ENCODE measurements around the gene ZNF17. TPM values are rescaled to one million over a fixed set of nuclear protein-coding genes. Genes with fewer than 3 reads are reported as not detected.

The ZNF17 gene
- total RNA-seq = 12.4 and 12.7 TPM in 2 replicates
- long read RNA-seq, transcript ZNF17-201 (4 exons, 2,716 nt) = major isoform, 11 of 16 reads
- long read RNA-seq, partial matches to known transcripts = 0 of 16 reads
- long read RNA-seq, other reads (novel, unspliced or antisense) = 0 of 16 reads

- no peaks in the 10 kb centered on the region for H3K27me3 Mint-ChIP-seq (ENCODE audit: unreplicated experiment)
- peak; percentile 94 for DNase-seq (ENCODE audit: extremely low spot score, unreplicated experiment)
- H3K36me3 Mint-ChIP-seq (ENCODE audit: unreplicated experiment) = peaks cover 25% of the 10 kb centered on the region
- H3K9me3 Mint-ChIP-seq (ENCODE audit: unreplicated experiment) = peaks cover 8% of the 10 kb centered on the region
- peak within 1 kb of the TSS; percentile 81 for H3K27ac Mint-ChIP-seq (ENCODE audit: unreplicated experiment)
- peaks cover 18% of the 10 kb centered on the region for H3K4me1 Mint-ChIP-seq (ENCODE audit: unreplicated experiment)
- no peak for TF ChIP-seq CTCF (IDR thresholded peaks at IDR 0.05)
- H3K4me3 Mint-ChIP-seq (ENCODE audit: unreplicated experiment) = peak within 1 kb of the TSS; percentile 90
Measured at GRCh38 chr19:57410877-57411671, at the start of gene ZNF17. Gene ZNF17, plus strand, starts transcription at chr19:57411161. Its CDS starts 2,455 bp downstream, at chr19:57413616.

GRCh38 chr19:57362419-57362818, 48.5 kb upstream of the ZNF17 start:
- no peaks in the 10 kb centered on the region for H3K27me3 Mint-ChIP-seq (ENCODE audit: unreplicated experiment)
- peaks cover 38% of the 10 kb centered on the region for H3K36me3 Mint-ChIP-seq (ENCODE audit: unreplicated experiment)
- no peak for TF ChIP-seq CTCF (IDR thresholded peaks at IDR 0.05)
- H3K4me3 Mint-ChIP-seq (ENCODE audit: unreplicated experiment) = peak overlapping the region; percentile 91
- peaks cover 21% of the 10 kb centered on the region for H3K9me3 Mint-ChIP-seq (ENCODE audit: unreplicated experiment)
- peak overlapping the region; percentile 98 for H3K27ac Mint-ChIP-seq (ENCODE audit: unreplicated experiment)
- peaks cover 14% of the 10 kb centered on the region for H3K4me1 Mint-ChIP-seq (ENCODE audit: unreplicated experiment)
- DNase-seq (ENCODE audit: extremely low spot score, unreplicated experiment) = no peak

- peak; percentile 99 for DNase-seq (ENCODE audit: extremely low spot score, unreplicated experiment)
- Mint-ChIP-seq H3K9me3 (ENCODE audit: unreplicated experiment) (peaks cover 17% of the 10 kb centered on the region), H3K27ac (ENCODE audit: unreplicated experiment) (peak within 1 kb of the TSS; percentile 98), H3K4me1 (ENCODE audit: unreplicated experiment) (peaks cover 14% of the 10 kb centered on the region), H3K27me3 (ENCODE audit: unreplicated experiment) (no peaks in the 10 kb centered on the region), H3K4me3 (ENCODE audit: unreplicated experiment) (peak within 1 kb of the TSS; percentile 91), H3K36me3 (ENCODE audit: unreplicated experiment) (peaks cover 33% of the 10 kb centered on the region)
- TF ChIP-seq CTCF (IDR thresholded peaks at IDR 0.05) = no peak
Measured at GRCh38 chr19:57362997-57363687, 47.8 kb upstream of the ZNF17 start, which contains the start of the genes TRAPPC2B and ZNF547. Gene TRAPPC2B, plus strand, starts transcription at chr19:57363551. Its CDS starts 1,283 bp downstream, at chr19:57364834. Gene ZNF547, plus strand, starts transcription at chr19:57363551. Its CDS starts 5,005 bp downstream, at chr19:57368556.

- peaks cover 14% of the 10 kb centered on the region for H3K4me1 Mint-ChIP-seq (ENCODE audit: unreplicated experiment)
- no peak for TF ChIP-seq CTCF (IDR thresholded peaks at IDR 0.05)
- H3K27me3 Mint-ChIP-seq (ENCODE audit: unreplicated experiment) = no peaks in the 10 kb centered on the region
- peak overlapping the region; percentile 91 for H3K4me3 Mint-ChIP-seq (ENCODE audit: unreplicated experiment)
- peaks cover 30% of the 10 kb centered on the region for H3K36me3 Mint-ChIP-seq (ENCODE audit: unreplicated experiment)
- H3K27ac Mint-ChIP-seq (ENCODE audit: unreplicated experiment) = peak overlapping the region; percentile 98
- DNase-seq (ENCODE audit: extremely low spot score, unreplicated experiment) = no peak
- peaks cover 19% of the 10 kb centered on the region for H3K9me3 Mint-ChIP-seq (ENCODE audit: unreplicated experiment)
Measured at GRCh38 chr19:57363688-57364181, 47.2 kb upstream of the ZNF17 start.

Measured in osteocyte (in vitro differentiated cells).